Measurements from ENCODE around the gene SPDYE16.
"Not testable (repeated sequence)": the region's sequence is repeated elsewhere in the genome, so short reads cannot be mapped to it uniquely, and the experiment has no call there.

- TF ChIP-seq CTCF, POLR2AphosphoS5, POLR2A (IDR thresholded peaks at IDR 0.05): not testable (repeated sequence)
Measured at GRCh38 chr7:76486618-76487017, 56.5 kb downstream of the SPDYE16 start.
